ENCODE measurements around the gene FASTKD2.

- TF ChIP-seq CTCF (conservative IDR thresholded peaks at IDR 0.05; ENCODE audit: low read length) (no peak), EZH2phosphoT487 (IDR thresholded peaks at IDR 0.05; ENCODE audit: borderline replicate concordance) (no peak)
Measured at GRCh38 chr2:206837775-206838174, 72.4 kb downstream of the FASTKD2 start.

Data from Loucy (cell line).